NT2/D1 (cell line): ENCODE results near the gene KRTAP10-4.
"Not testable (repeated sequence)": the region's sequence is repeated elsewhere in the genome, so short reads cannot be mapped to it uniquely, and the experiment has no call there.

Experiments used
- SUZ12 ChIP-seq: IDR thresholded peaks from 2 replicates; pipeline ENCODE4 v1.6.1; 2011; ENCODE audit not compliant: insufficient read length, insufficient read depth; ENCODE audit errors: extremely low read depth
- YY1 ChIP-seq: IDR thresholded peaks from 2 replicates; pipeline ENCODE4 v1.6.1; 2011; ENCODE audit not compliant: insufficient read length, insufficient read depth
- ZNF274 ChIP-seq: IDR thresholded peaks from 2 replicates; pipeline ENCODE4 v1.6.1; 2011; ENCODE audit warnings: mild to moderate bottlenecking, low read depth, low read length

- not testable (repeated sequence) for TF ChIP-seq SUZ12, YY1, ZNF274
Measured at GRCh38 chr21:44580231-44580821, 6.8 kb downstream of the KRTAP10-4 start, which contains the start of gene KRTAP10-5.
